HepG2 (cell line): ENCODE data around the gene LINC00237. TPM values are rescaled to one million over a fixed set of nuclear protein-coding genes. Genes with fewer than 3 reads are reported as not detected.
A peak's percentile ranks its signal among the peaks of the same experiment; 100 is the strongest.

ENCODE experiments used
- ATF7-NPFF ChIP-seq: sonication (generic); formaldehyde crosslinking; IDR thresholded peaks from 2 replicates; pipeline ENCODE4 v1.8.1; 2023; ENCODE audit warnings: mild to moderate bottlenecking, low read depth, missing genetic modification reagents, moderate library complexity
- CEBPB ChIP-seq: IDR thresholded peaks from 2 replicates; pipeline ENCODE4 v1.6.1; 2011; ENCODE audit warnings: low read depth, low read length, improper control_type of control experiment, borderline replicate concordance
- CTCF ChIP-seq: sonication (generic); formaldehyde crosslinking; IDR thresholded peaks from 2 replicates; pipeline ENCODE4 v1.5.0; 2020; ENCODE audit warnings: mild to moderate bottlenecking, missing genetic modification reagents, moderate library complexity
- DBP ChIP-seq: sonication (generic); formaldehyde crosslinking; IDR thresholded peaks from 2 replicates; pipeline ENCODE4 v1.4.0; 2020; ENCODE audit warnings: missing genetic modification reagents; ENCODE audit errors: not compliant biosample characterization
- ELF3 ChIP-seq: IDR thresholded peaks from 2 replicates; pipeline ENCODE4 v1.6.1; 2016; ENCODE audit warnings: missing genetic modification reagents, missing compliant biosample characterization
- GABPB1 ChIP-seq: IDR thresholded peaks from 2 replicates; pipeline ENCODE4 v1.6.1; 2016; ENCODE audit warnings: mild to moderate bottlenecking, missing genetic modification reagents, moderate library complexity, missing compliant biosample characterization
- GATAD2A ChIP-seq: IDR thresholded peaks from 2 replicates; pipeline ENCODE4 v1.6.1; 2016
- HHEX ChIP-seq: IDR thresholded peaks from 2 replicates; pipeline ENCODE4 v1.6.1; 2016; ENCODE audit warnings: control low read depth
- KAT2B ChIP-seq: fragments of 150-350 bp; IDR thresholded peaks from 2 replicates; pipeline ENCODE4 v1.6.1; 2014; ENCODE audit warnings: low read depth, low read length, borderline replicate concordance
- MBNL3 ChIP-seq: fragments of 250-450 bp; sonication (Bioruptor Pico); conservative IDR thresholded peaks from 2 replicates; pipeline ENCODE4 v1.8.0; 2022; ENCODE audit warnings: mild to moderate bottlenecking, inconsistent platforms
- MED8 ChIP-seq: sonication (generic); formaldehyde crosslinking; IDR thresholded peaks from 2 replicates; pipeline ENCODE4 v1.8.1; 2023; ENCODE audit warnings: mild to moderate bottlenecking, missing genetic modification reagents; ENCODE audit not compliant: insufficient replicate concordance
- MTA3 ChIP-seq: sonication (generic); formaldehyde crosslinking; IDR thresholded peaks from 2 replicates; pipeline ENCODE4 v1.4.0; 2020; ENCODE audit warnings: missing genetic modification reagents
- MYNN ChIP-seq: sonication (generic); formaldehyde crosslinking; IDR thresholded peaks from 2 replicates; pipeline ENCODE4 v1.4.0; 2020; ENCODE audit warnings: mild to moderate bottlenecking, low read depth, missing genetic modification reagents
- PAF1 ChIP-seq: IDR thresholded peaks from 2 replicates; pipeline ENCODE4 v1.6.1; 2016; ENCODE audit warnings: missing genetic modification reagents, missing compliant biosample characterization
- RCOR2 ChIP-seq: IDR thresholded peaks from 2 replicates; pipeline ENCODE4 v1.6.1; 2016; ENCODE audit warnings: missing biosample characterization, missing genetic modification reagents
- SIX1 ChIP-seq: sonication (generic); formaldehyde crosslinking; IDR thresholded peaks from 2 replicates; pipeline ENCODE4 v1.4.0; 2020; ENCODE audit warnings: missing genetic modification reagents, borderline replicate concordance
- SNAPC2 ChIP-seq: sonication (generic); formaldehyde crosslinking; IDR thresholded peaks from 2 replicates; pipeline ENCODE4 v1.8.1; 2022; ENCODE audit warnings: mild to moderate bottlenecking, missing genetic modification reagents
- TEAD2 ChIP-seq: sonication (generic); formaldehyde crosslinking; IDR thresholded peaks from 2 replicates; pipeline ENCODE4 v1.9.0; 2021; ENCODE audit warnings: missing genetic modification reagents
- ZBTB20 ChIP-seq: sonication (generic); formaldehyde crosslinking; IDR thresholded peaks from 2 replicates; pipeline ENCODE4 v1.8.1; 2023; ENCODE audit warnings: missing genetic modification reagents, low read depth, mild to moderate bottlenecking, borderline replicate concordance
- ZFP41 ChIP-seq: sonication (generic); formaldehyde crosslinking; IDR thresholded peaks from 2 replicates; pipeline ENCODE4 v1.4.0; 2020; ENCODE audit warnings: mild to moderate bottlenecking, missing genetic modification reagents, borderline replicate concordance
- ZNF138 ChIP-seq: sonication (generic); formaldehyde crosslinking; IDR thresholded peaks from 2 replicates; pipeline ENCODE4 v1.5.0; 2020; ENCODE audit warnings: mild to moderate bottlenecking, low read depth, missing genetic modification reagents
- ZNF367 ChIP-seq: sonication (generic); formaldehyde crosslinking; IDR thresholded peaks from 2 replicates; pipeline ENCODE4 v1.4.0; 2020; ENCODE audit warnings: missing genetic modification reagents, borderline replicate concordance
- ZNF567 ChIP-seq: sonication (generic); formaldehyde crosslinking; IDR thresholded peaks from 2 replicates; pipeline ENCODE4 v1.8.1; 2023; ENCODE audit warnings: mild to moderate bottlenecking, missing genetic modification reagents, borderline replicate concordance
- ZNF687 ChIP-seq: sonication (generic); formaldehyde crosslinking; IDR thresholded peaks from 2 replicates; pipeline ENCODE4 v1.5.1; 2020; ENCODE audit warnings: mild to moderate bottlenecking, missing genetic modification reagents, moderate library complexity
- ZNF790 ChIP-seq: sonication (generic); formaldehyde crosslinking; IDR thresholded peaks from 2 replicates; pipeline ENCODE4 v1.8.0; 2022; ENCODE audit warnings: missing genetic modification reagents, mild to moderate bottlenecking, borderline replicate concordance
- ZSCAN25 ChIP-seq: sonication (generic); formaldehyde crosslinking; IDR thresholded peaks from 2 replicates; pipeline ENCODE4 v1.8.0; 2022; ENCODE audit warnings: mild to moderate bottlenecking, missing genetic modification reagents
- polyA plus RNA-seq, 8 experiments: library from polyadenylated mRNA; depleted of rRNA in 3 of 8; stranded (reverse) in 7 of 8; unstranded in 1 of 8; fragments of >200 nt; fragmentation: Illumina TruSeq in 4 of 8; extraction: Trizol in 4 of 8; gene quantifications; 2 replicates each; pipeline versions ENCODE4 v1.2.1 to v1.2.3, GENCODE V29; 2011 to 2016; ENCODE audit warnings: low read depth in 4 of 8, missing spikeins in 1 of 8, mixed read lengths in 1 of 8; ENCODE audit not compliant: insufficient read depth in 1 of 8
- total RNA-seq, 5 experiments: library from RNA; depleted of rRNA; stranded (reverse); fragments of >200 nt; fragmentation: Illumina TruSeq; extraction: Trizol; gene quantifications; 2 replicates each; pipeline ENCODE4 v1.2.3, GENCODE V29; 2016; ENCODE audit warnings: low read depth in 1 of 5

Gene LINC00237
- total and polyA plus RNA-seq, 2 of the 13 experiments (the other 11 are each of a cell fraction or from before 2014, with no cell fraction given) = not detected

- peak; percentile 73 for TF ChIP-seq ELF3
- no peak for TF ChIP-seq SNAPC2 (CRISPR knock-in tag)
- no peak for TF ChIP-seq ZNF567 (CRISPR knock-in tag)
- TF ChIP-seq GABPB1 (CRISPR knock-in tag) = no peak
- no peak for TF ChIP-seq ZFP41 (CRISPR knock-in tag)
- TF ChIP-seq CEBPB = no peak
- TF ChIP-seq RCOR2 (CRISPR knock-in tag) = peak; percentile 88
- TF ChIP-seq ZSCAN25 (CRISPR knock-in tag) = no peak
- no peak for TF ChIP-seq ZNF367 (CRISPR knock-in tag)
- no peak for TF ChIP-seq PAF1 (CRISPR knock-in tag)
- no peak for TF ChIP-seq ZNF138 (CRISPR knock-in tag)
- TF ChIP-seq CTCF (CRISPR knock-in tag) = peak; percentile 8; the same call in 1 of the 2 replicates
- TF ChIP-seq ZNF790 = no peak
- TF ChIP-seq TEAD2 (CRISPR knock-in tag) = no peak
- TF ChIP-seq MTA3 (CRISPR knock-in tag) = no peak
- no peak for TF ChIP-seq HHEX
- TF ChIP-seq SIX1 (CRISPR knock-in tag) = no peak
- TF ChIP-seq MYNN = no peak
- TF ChIP-seq GATAD2A (CRISPR knock-in tag) = peak; percentile 68
- TF ChIP-seq MED8 = no peak
- TF ChIP-seq MBNL3 (CRISPR knock-in tag) = no peak
- no peak for TF ChIP-seq ATF7-NPFF (CRISPR knock-in tag)
- TF ChIP-seq ZNF687 (CRISPR knock-in tag) = no peak
- TF ChIP-seq DBP (CRISPR knock-in tag) = no peak
- no peak for TF ChIP-seq ZBTB20
- TF ChIP-seq KAT2B = no peak
Measured at GRCh38 chr20:21139881-21140566, 33.9 kb upstream of the LINC00237 start (continued).
